Aorta (tissue), 5 donors: ENCODE measurements around the gene AMIGO3. TPM values are rescaled to one million over a fixed set of nuclear protein-coding genes. Genes with fewer than 3 reads are reported as not detected.
"Not testable (repeated sequence)": the region's sequence is repeated elsewhere in the genome, so short reads cannot be mapped to it uniquely, and the experiment has no call there.

Experiments
- ATAC-seq: fragments of 200-7000 bp; cut with Tn5 transposase; one replicate; pipeline ENCODE4 v1.9.1; 2022; ENCODE audit warnings: moderate library complexity; ENCODE audit not compliant: low FRiP score
- DNase-seq, 2 donors: peaks; one replicate each; pipeline ENCODE4 v3.0.0-alpha.2; 2020
- H3K27ac ChIP-seq, 2 donors: one replicate each; pipeline ENCODE4 v1.5.1; 2013; ENCODE audit warnings: low read length in 2 of 2, mild to moderate bottlenecking in 2 of 2, moderate library complexity in 2 of 2, control low read depth in 1 of 2, inconsistent platforms in 1 of 2, low read depth in 1 of 2
- H3K27me3 ChIP-seq, 2 donors: one replicate each; pipeline ENCODE4 v1.6.1; 2013; ENCODE audit warnings: control low read depth in 1 of 2, low read length in 1 of 2, mild to moderate bottlenecking in 1 of 2, moderate library complexity in 1 of 2; ENCODE audit not compliant: insufficient read depth in 2 of 2, control insufficient read depth in 1 of 2
- H3K36me3 ChIP-seq, 2 donors: one replicate each; pipeline ENCODE4 v1.6.1; 2013; ENCODE audit warnings: control low read depth in 1 of 2, low read length in 1 of 2, mild to moderate bottlenecking in 1 of 2; ENCODE audit not compliant: insufficient read depth in 2 of 2, control insufficient read depth in 1 of 2
- H3K4me1 ChIP-seq, 2 donors: one replicate each; pipeline ENCODE4 v1.6.1; 2013; ENCODE audit warnings: low read length in 2 of 2, control low read depth in 1 of 2, mild to moderate bottlenecking in 1 of 2, moderate library complexity in 1 of 2; ENCODE audit not compliant: insufficient read depth in 2 of 2, control insufficient read depth in 1 of 2
- H3K4me3 ChIP-seq, 2 donors: one replicate each; pipeline ENCODE4 v1.5.1; 2013; ENCODE audit warnings: low read length in 2 of 2, control low read depth in 1 of 2, mild to moderate bottlenecking in 1 of 2
- H3K9me3 ChIP-seq: one replicate; pipeline ENCODE4 v1.6.1; 2013; ENCODE audit warnings: mild to moderate bottlenecking, low read length; ENCODE audit not compliant: control insufficient read depth
- WGBS, 2 donors: extraction: QIAGEN DNeasy Blood & Tissue Kit; methylation state at CpG; one replicate each; pipeline ENCODE4 v1.1.7; 2013; 5-methylcytosine and 5-hydroxymethylcytosine counted together
- intact Hi-C, 2 donors: fragments of 100-400 bp; cut with DNase I; formaldehyde crosslinking; loops; one replicate each; pipeline versions ENCODE4 v1.14.2 to v1.15.0; 2022
- polyA plus RNA-seq, 2 donors: library from polyadenylated mRNA; stranded (reverse); fragments of 200-250 nt; gene quantifications; one replicate each; pipeline ENCODE4 v1.2.3, GENCODE V29; 2013
- total RNA-seq, 2 donors: library from RNA; stranded (reverse); fragmentation: NEBNext Ultra II Directional; extraction: Animal tissue kit (Norgen Biotek cat#: 25700); gene quantifications; one replicate each; pipeline ENCODE4 v1.2.1, GENCODE V29; 2021
- donor health status: healthy with polysubstance abuse.
- donor health status: Bipolar disorder and iron deficiency.
- donor health status: DM: no; HTN: no; CAD: no.
- donor health status: DM: no; HTN: no; CAD: no.
- donor health status: DM: yes; HTN: yes; CAD: no.

The AMIGO3 gene
- total and polyA plus RNA-seq, 4 donors: 1.1 TPM; not detected in 3

GRCh38 chr3:49748874-49749273 is 29.4 kb upstream of the AMIGO3 start:
- DNase-seq, intact Hi-C loops, H3K27me3 ChIP-seq, H3K4me1 ChIP-seq, H3K4me3 ChIP-seq, H3K9me3 ChIP-seq, H3K36me3 ChIP-seq, H3K27ac ChIP-seq, ATAC-seq: not testable (repeated sequence)
- WGBS, 2 donors: 81 to 88% methylated on average over 5 of the region's 5 CpGs

DNA sequence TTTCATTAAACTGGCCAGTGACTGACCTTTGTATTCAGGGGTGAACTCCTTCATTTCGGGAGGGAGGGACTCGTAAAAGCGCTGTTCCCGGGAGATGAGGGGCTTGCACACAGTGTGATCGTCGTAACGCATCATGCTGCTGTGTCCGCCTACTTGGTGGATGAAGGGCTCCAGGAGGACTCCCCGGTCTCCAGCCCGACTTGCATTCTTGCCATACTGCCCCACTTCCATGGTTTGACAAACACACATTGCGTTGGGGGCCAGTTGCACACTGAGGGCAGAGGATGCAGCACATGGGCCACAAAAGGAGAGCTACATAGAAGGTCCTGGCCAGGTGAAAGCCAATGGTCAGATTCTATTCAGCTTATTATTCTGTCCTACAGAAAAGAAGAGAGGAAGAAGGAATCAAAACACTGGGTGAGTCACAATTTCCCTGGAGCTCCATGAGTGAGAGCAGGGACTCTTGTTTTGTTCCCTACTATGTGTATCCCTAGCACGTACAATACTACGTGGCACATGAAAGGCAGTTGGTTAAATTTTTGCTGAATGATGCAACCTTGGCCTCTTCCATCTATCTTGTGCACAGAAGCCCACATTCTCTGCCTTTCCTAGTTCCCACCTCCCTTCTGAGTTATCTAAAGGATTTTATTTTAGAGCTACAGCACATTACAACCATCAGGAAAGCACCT is 28.5 kb upstream of the AMIGO3 start:
- no peaks in the 10 kb centered on the region for H3K9me3 ChIP-seq
- WGBS, 2 donors: 84 to 87% methylated on average over 13 of the region's 13 CpGs

DNA sequence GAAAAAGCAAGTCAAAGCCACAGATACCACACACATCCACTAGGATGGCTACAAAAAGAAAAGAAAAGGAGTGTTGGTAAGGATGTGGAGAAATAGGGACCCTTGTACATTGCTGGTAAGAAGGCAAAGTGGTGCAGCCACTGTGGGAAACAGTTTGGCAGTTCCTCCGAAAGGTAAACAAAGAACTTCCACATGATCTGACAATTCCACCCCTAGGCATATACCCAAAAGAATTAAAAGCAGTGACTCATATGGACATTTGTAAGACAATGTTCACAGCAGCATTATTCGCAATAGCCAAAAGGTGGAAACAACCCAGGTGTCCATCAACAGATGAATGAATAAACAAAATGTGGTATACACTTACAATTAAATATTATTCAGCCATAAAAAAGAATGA is 26.5 kb upstream of the AMIGO3 start:
- H3K27ac ChIP-seq: no peak overlapping the region
- no peak for ATAC-seq
- 30 to 43% methylated on average over 2 of the region's 2 CpGs for WGBS, 2 donors

More for the DNA sequence above, 28.5 kb upstream of the AMIGO3 start:
- Histone ChIP-seq H3K27ac (no peak overlapping the region), H3K4me3 (no peak overlapping the region), H3K27me3 (no peaks in the 10 kb centered on the region), H3K4me1 (no peaks in the 10 kb centered on the region), H3K36me3 (no peaks in the 10 kb centered on the region)
- ATAC-seq: no peak
- intact Hi-C loops: no loop called here
- DNase-seq: no peak

GRCh38 chr3:49740427-49740826 is 20.9 kb upstream of the AMIGO3 start:
- ATAC-seq: no peak
- no peak overlapping the region for H3K4me3 ChIP-seq
- no peak overlapping the region for H3K27ac ChIP-seq
- no peak for DNase-seq
- no peaks in the 10 kb centered on the region for H3K27me3 ChIP-seq
- H3K4me1 ChIP-seq: no peaks in the 10 kb centered on the region
- H3K36me3 ChIP-seq: peaks cover 0 to 4% of the 10 kb centered on the region in 2 donors
- intact Hi-C loops: no loop called here
- H3K9me3 ChIP-seq: no peaks in the 10 kb centered on the region

More for the DNA sequence above, 26.5 kb upstream of the AMIGO3 start:
- Histone ChIP-seq H3K27me3 (no peaks in the 10 kb centered on the region), H3K4me1 (no peaks in the 10 kb centered on the region), H3K4me3 (no peak overlapping the region), H3K9me3 (no peaks in the 10 kb centered on the region), H3K36me3 (no peaks in the 10 kb centered on the region)
- intact Hi-C loops: no loop called here
- DNase-seq: no peak

GRCh38 chr3:49738067-49738713 is 18.7 kb upstream of the AMIGO3 start:
- H3K27me3 ChIP-seq: no peaks in the 10 kb centered on the region
- no peaks in the 10 kb centered on the region for H3K4me1 ChIP-seq
- intact Hi-C loops: no loop called here
- no peak overlapping the region for H3K27ac ChIP-seq
- peaks cover 0 to 4% of the 10 kb centered on the region in 2 donors for H3K36me3 ChIP-seq
- no peak overlapping the region for H3K4me3 ChIP-seq
- no peak for DNase-seq
- no peaks in the 10 kb centered on the region for H3K9me3 ChIP-seq
- 95% methylated on average over 11 of the region's 11 CpGs for WGBS, 2 donors
- ATAC-seq: no peak

- no peak overlapping the region for H3K27ac ChIP-seq
- H3K4me3 ChIP-seq: no peak overlapping the region
- peaks cover 0 to 7% of the 10 kb centered on the region in 2 donors for H3K36me3 ChIP-seq
- DNase-seq: no peak
- intact Hi-C loops: no loop called here
- WGBS, 2 donors: 94 to 95% methylated on average over 6 of the region's 6 CpGs
- H3K9me3 ChIP-seq: no peaks in the 10 kb centered on the region
- H3K27me3 ChIP-seq: no peaks in the 10 kb centered on the region
- ATAC-seq: no peak
- H3K4me1 ChIP-seq: no peaks in the 10 kb centered on the region
These were observed 15.3 kb upstream of the AMIGO3 start for GRCh38 chr3:49734752-49735151.

DNA sequence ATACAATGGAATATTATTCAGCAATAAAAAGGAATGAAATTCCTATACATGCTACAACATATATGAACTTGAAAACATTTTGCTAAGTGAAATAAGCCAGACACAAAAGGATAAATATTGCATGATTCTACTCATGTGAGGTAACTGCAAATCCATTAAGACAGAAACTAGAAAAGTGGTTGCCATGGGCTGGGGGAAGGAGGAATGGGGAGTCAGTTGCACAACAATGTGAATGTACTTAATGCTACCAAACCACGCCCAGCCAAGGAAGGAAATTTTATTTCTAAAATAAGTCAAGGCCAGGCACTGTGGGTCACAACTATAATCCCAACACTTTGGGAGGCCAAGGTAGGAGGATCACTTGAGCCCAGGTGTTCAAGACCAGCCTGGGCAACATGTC is 14.1 kb upstream of the AMIGO3 start:
- Histone ChIP-seq H3K4me1 (no peaks in the 10 kb centered on the region), H3K27ac (no peak overlapping the region), H3K4me3 (no peak overlapping the region), H3K27me3 (no peaks in the 10 kb centered on the region), H3K36me3 (peaks cover 0 to 7% of the 10 kb centered on the region in 2 donors), H3K9me3 (no peaks in the 10 kb centered on the region)
- DNase-seq (no peak), ATAC-seq (no peak)
- WGBS, 2 donors: 94 to 96% methylated on average over 1 of the region's 1 CpG
- intact Hi-C loops: no loop called here

DNA sequence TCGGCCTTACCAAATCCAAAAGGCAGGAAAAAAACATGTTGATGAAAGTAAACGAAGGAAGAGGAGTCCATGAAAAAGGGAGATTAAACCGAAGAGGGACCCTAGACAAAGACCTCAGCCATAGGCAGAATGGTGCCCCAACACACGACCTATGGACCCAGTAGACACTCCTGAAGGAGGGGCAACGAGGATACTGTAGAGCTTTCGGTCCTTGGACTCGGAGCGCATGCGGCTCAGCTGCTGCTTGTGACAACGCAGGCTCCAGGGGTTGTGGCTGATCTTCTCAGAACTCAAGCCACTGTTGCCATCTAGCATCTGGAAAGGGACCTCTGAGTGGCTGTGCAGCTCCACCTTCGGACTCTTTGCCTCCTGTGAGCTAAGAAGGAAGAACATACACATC is 13.1 kb upstream of the AMIGO3 start:
- H3K27ac ChIP-seq: no peak overlapping the region
- ATAC-seq (no peak), DNase-seq (no peak)
- no peaks in the 10 kb centered on the region for H3K9me3 ChIP-seq
- no peak overlapping the region for H3K4me3 ChIP-seq
- no peaks in the 10 kb centered on the region for H3K4me1 ChIP-seq
- H3K27me3 ChIP-seq: no peaks in the 10 kb centered on the region
- WGBS, 2 donors: 87 to 91% methylated on average over 11 of the region's 11 CpGs
- peaks cover 0 to 8% of the 10 kb centered on the region in 2 donors for H3K36me3 ChIP-seq
- intact Hi-C loops: no loop called here
